ENCODE measurements around the gene RPL5. TPM values are rescaled to one million over a fixed set of nuclear protein-coding genes. Genes with fewer than 3 reads are reported as not detected.

Gene RPL5
- total RNA-seq, 2 experiments from 2014 or later: 1,651 to 1,862 TPM

- intact Hi-C loops (cut with micrococcal nuclease; ENCODE audit: unreplicated experiment): loop anchor here (1.0 to 2.0 kb wide), 4 partner anchors 91 to 203 kb away; no protein-coding TSS in a partner anchor
- Histone ChIP-seq H3K79me2 (ENCODE audit: insufficient read depth, low read depth, low read length) (peaks cover 54% of the 10 kb centered on the region), H3K36me3 (ENCODE audit: insufficient read depth, low read length) (peaks cover 25% of the 10 kb centered on the region), H3K4me2 (ENCODE audit: low read length) (peak overlapping the region; percentile 70), H4K20me1 (ENCODE audit: insufficient read depth, low read length) (no peaks in the 10 kb centered on the region), H3K4me1 (ENCODE audit: insufficient read depth, low read length, poor library complexity, severe bottlenecking) (peaks cover 24% of the 10 kb centered on the region), H3K4me3 (ENCODE audit: low read depth, low read length, poor library complexity, severe bottlenecking) (peak overlapping the region; percentile 56), H3K27ac (ENCODE audit: low read depth, low read length, poor library complexity, severe bottlenecking) (peak overlapping the region; percentile 65), H3K9me2 (ENCODE audit: insufficient read depth, low read length) (no peaks in the 10 kb centered on the region), H2AFZ (ENCODE audit: low read length) (peak overlapping the region; percentile 65), H3K9me3 (ENCODE audit: low read length) (no peaks in the 10 kb centered on the region)
- ChIA-PET POLR2A (interaction anchor here (0.6 to 2.6 kb wide), 17 partner anchors 10 to 135 kb away, joined by 3 to 38 read pairs (median 4); partner anchors contain the start of gene DIPK1A), CTCF (ENCODE audit: unreplicated experiment) (interaction anchor here (0.5 to 1.6 kb wide), 8 partner anchors 44 to 202 kb away, joined by 3 to 7 read pairs (median 4); no protein-coding TSS in a partner anchor)
- no peak for DNase-seq (ENCODE audit: low spot score)
- no TSS peak for BruUV-seq (replicated peaks)
- TF ChIP-seq EZH2phosphoT487 (IDR thresholded peaks at IDR 0.05; ENCODE audit: borderline replicate concordance, low read depth, low read length) (no peak), CTCF (conservative IDR thresholded peaks at IDR 0.05; ENCODE audit: low read length) (no peak)
Measured at GRCh38 chr1:92859400-92860039, 27.7 kb downstream of the RPL5 start.

- Histone ChIP-seq H3K79me2 (ENCODE audit: insufficient read depth, low read depth, low read length) (peaks cover 34% of the 10 kb centered on the region), H3K9me2 (ENCODE audit: insufficient read depth, low read length) (no peaks in the 10 kb centered on the region), H4K20me1 (ENCODE audit: insufficient read depth, low read length) (no peaks in the 10 kb centered on the region), H3K27ac (ENCODE audit: low read depth, low read length, poor library complexity, severe bottlenecking) (no peak overlapping the region), H2AFZ (ENCODE audit: low read length) (no peak overlapping the region), H3K4me1 (ENCODE audit: insufficient read depth, low read length, poor library complexity, severe bottlenecking) (peaks cover 24% of the 10 kb centered on the region), H3K4me2 (ENCODE audit: low read length) (no peak overlapping the region), H3K36me3 (ENCODE audit: insufficient read depth, low read length) (peaks cover 14% of the 10 kb centered on the region), H3K9me3 (ENCODE audit: low read length) (no peaks in the 10 kb centered on the region), H3K4me3 (ENCODE audit: low read depth, low read length, poor library complexity, severe bottlenecking) (no peak overlapping the region)
- no peak for DNase-seq (ENCODE audit: low spot score)
- ChIA-PET CTCF (ENCODE audit: unreplicated experiment) (interaction anchor here (0.7 to 1.1 kb wide), 2 partner anchors 15 to 131 kb away, joined by 3 read pairs; no protein-coding TSS in a partner anchor), POLR2A (interaction anchor here (0.7 to 1.4 kb wide), 3 partner anchors 10 to 99 kb away, joined by 3 to 4 read pairs (median 3); no protein-coding TSS in a partner anchor)
- BruUV-seq (replicated peaks): no TSS peak
- intact Hi-C loops (cut with micrococcal nuclease; ENCODE audit: unreplicated experiment): no loop called here
- TF ChIP-seq EZH2phosphoT487 (IDR thresholded peaks at IDR 0.05; ENCODE audit: borderline replicate concordance, low read depth, low read length) (no peak), CTCF (conservative IDR thresholded peaks at IDR 0.05; ENCODE audit: low read length) (no peak)
Measured at GRCh38 chr1:92862605-92863004, 30.8 kb downstream of the RPL5 start.

GRCh38 chr1:92864131-92864530 is 32.3 kb downstream of the RPL5 start:
- Histone ChIP-seq H3K27ac (ENCODE audit: low read depth, low read length, poor library complexity, severe bottlenecking) (no peak overlapping the region), H3K79me2 (ENCODE audit: insufficient read depth, low read depth, low read length) (peaks cover 22% of the 10 kb centered on the region; the same call in 1 of the 2 replicates), H2AFZ (ENCODE audit: low read length) (no peak overlapping the region), H3K4me2 (ENCODE audit: low read length) (no peak overlapping the region), H3K9me3 (ENCODE audit: low read length) (no peaks in the 10 kb centered on the region), H3K4me3 (ENCODE audit: low read depth, low read length, poor library complexity, severe bottlenecking) (no peak overlapping the region), H3K4me1 (ENCODE audit: insufficient read depth, low read length, poor library complexity, severe bottlenecking) (peaks cover 14% of the 10 kb centered on the region), H3K9me2 (ENCODE audit: insufficient read depth, low read length) (no peaks in the 10 kb centered on the region), H3K36me3 (ENCODE audit: insufficient read depth, low read length) (peaks cover 23% of the 10 kb centered on the region), H4K20me1 (ENCODE audit: insufficient read depth, low read length) (no peaks in the 10 kb centered on the region)
- CTCF ChIA-PET (ENCODE audit: unreplicated experiment): no interaction called here
- TF ChIP-seq CTCF (conservative IDR thresholded peaks at IDR 0.05; ENCODE audit: low read length) (no peak), EZH2phosphoT487 (IDR thresholded peaks at IDR 0.05; ENCODE audit: borderline replicate concordance, low read depth, low read length) (no peak)
- BruUV-seq (replicated peaks): no TSS peak
- intact Hi-C loops (cut with micrococcal nuclease; ENCODE audit: unreplicated experiment): no loop called here
- POLR2A ChIA-PET: interaction anchor here (0.7 to 3.1 kb wide), 11 partner anchors 8 to 145 kb away, joined by 3 to 17 read pairs (median 4); partner anchors contain the start of gene DIPK1A
- no peak for DNase-seq (ENCODE audit: low spot score)

Data from OCI-LY7 (cell line).